HL-60 (cell line): ENCODE measurements around the gene MST1.

Experiments used
- DNase-seq, 2 experiments: peaks; one replicate each; pipeline ENCODE4 v3.0.0-alpha.2; 2010 to 2020; ENCODE audit warnings: low read depth in 1 of 2, low spot score in 1 of 2
- H3K27ac ChIP-seq: fragments of 250-450 bp; sonication (Bioruptor Pico); replicated peaks from 2 replicates; pipeline ENCODE4 v1.5.1; 2020; ENCODE audit warnings: mild to moderate bottlenecking, moderate library complexity
- H3K27me3 ChIP-seq: fragments of 250-450 bp; sonication (Bioruptor Pico); 2 replicates; pipeline ENCODE4 v1.5.1; 2021; ENCODE audit warnings: mild to moderate bottlenecking, moderate library complexity; ENCODE audit not compliant: insufficient read depth, poor library complexity, severe bottlenecking
- H3K4me3 ChIP-seq: replicated peaks from 2 replicates; pipeline ENCODE4 v1.5.1; 2011; ENCODE audit warnings: mild to moderate bottlenecking, control low read depth, low read length; ENCODE audit not compliant: insufficient read depth
- CTCF ChIP-seq: IDR thresholded peaks from one replicate; pipeline ENCODE4 v1.5.1; 2011; ENCODE audit warnings: low read length, control low read depth, inconsistent platforms; ENCODE audit not compliant: insufficient read depth
- GABPA ChIP-seq: IDR thresholded peaks from 2 replicates; pipeline ENCODE4 v1.6.1; 2012; ENCODE audit warnings: low read depth
- POLR2AphosphoS5 ChIP-seq: IDR thresholded peaks from 2 replicates; pipeline ENCODE4 v1.6.1; 2012; ENCODE audit warnings: low read depth
- SPI1 ChIP-seq: IDR thresholded peaks from 2 replicates; pipeline ENCODE4 v1.6.1; 2012; ENCODE audit warnings: low read depth, mild to moderate bottlenecking, borderline replicate concordance
- TF ChIP-seq, protein P1 (sequence below): IDR thresholded peaks from 2 replicates; pipeline ENCODE4 v1.6.1; 2012; ENCODE audit warnings: low read depth; ENCODE audit not compliant: insufficient replicate concordance

The MST1 gene

GRCh38 chr3:49733551-49733950, 44.3 kb upstream of the MST1 start:
- TF ChIP-seq, protein P1, sequence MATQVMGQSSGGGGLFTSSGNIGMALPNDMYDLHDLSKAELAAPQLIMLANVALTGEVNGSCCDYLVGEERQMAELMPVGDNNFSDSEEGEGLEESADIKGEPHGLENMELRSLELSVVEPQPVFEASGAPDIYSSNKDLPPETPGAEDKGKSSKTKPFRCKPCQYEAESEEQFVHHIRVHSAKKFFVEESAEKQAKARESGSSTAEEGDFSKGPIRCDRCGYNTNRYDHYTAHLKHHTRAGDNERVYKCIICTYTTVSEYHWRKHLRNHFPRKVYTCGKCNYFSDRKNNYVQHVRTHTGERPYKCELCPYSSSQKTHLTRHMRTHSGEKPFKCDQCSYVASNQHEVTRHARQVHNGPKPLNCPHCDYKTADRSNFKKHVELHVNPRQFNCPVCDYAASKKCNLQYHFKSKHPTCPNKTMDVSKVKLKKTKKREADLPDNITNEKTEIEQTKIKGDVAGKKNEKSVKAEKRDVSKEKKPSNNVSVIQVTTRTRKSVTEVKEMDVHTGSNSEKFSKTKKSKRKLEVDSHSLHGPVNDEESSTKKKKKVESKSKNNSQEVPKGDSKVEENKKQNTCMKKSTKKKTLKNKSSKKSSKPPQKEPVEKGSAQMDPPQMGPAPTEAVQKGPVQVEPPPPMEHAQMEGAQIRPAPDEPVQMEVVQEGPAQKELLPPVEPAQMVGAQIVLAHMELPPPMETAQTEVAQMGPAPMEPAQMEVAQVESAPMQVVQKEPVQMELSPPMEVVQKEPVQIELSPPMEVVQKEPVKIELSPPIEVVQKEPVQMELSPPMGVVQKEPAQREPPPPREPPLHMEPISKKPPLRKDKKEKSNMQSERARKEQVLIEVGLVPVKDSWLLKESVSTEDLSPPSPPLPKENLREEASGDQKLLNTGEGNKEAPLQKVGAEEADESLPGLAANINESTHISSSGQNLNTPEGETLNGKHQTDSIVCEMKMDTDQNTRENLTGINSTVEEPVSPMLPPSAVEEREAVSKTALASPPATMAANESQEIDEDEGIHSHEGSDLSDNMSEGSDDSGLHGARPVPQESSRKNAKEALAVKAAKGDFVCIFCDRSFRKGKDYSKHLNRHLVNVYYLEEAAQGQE: no peak
- TF ChIP-seq CTCF (no peak), POLR2AphosphoS5 (no peak), SPI1 (no peak), GABPA (no peak)
- Histone ChIP-seq H3K27ac (no peak overlapping the region), H3K4me3 (no peak overlapping the region), H3K27me3 (no peaks in the 10 kb centered on the region)
- peak in 1 of 2 experiments; percentile 29 for DNase-seq

DNA sequence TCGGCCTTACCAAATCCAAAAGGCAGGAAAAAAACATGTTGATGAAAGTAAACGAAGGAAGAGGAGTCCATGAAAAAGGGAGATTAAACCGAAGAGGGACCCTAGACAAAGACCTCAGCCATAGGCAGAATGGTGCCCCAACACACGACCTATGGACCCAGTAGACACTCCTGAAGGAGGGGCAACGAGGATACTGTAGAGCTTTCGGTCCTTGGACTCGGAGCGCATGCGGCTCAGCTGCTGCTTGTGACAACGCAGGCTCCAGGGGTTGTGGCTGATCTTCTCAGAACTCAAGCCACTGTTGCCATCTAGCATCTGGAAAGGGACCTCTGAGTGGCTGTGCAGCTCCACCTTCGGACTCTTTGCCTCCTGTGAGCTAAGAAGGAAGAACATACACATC, 43.3 kb upstream of the MST1 start:
- no peak for DNase-seq
- no peaks in the 10 kb centered on the region for H3K27me3 ChIP-seq
- H3K4me3 ChIP-seq: no peak overlapping the region
- H3K27ac ChIP-seq: no peak overlapping the region
- no peak for TF ChIP-seq CTCF
- TF ChIP-seq, protein P1: no peak
- no peak for TF ChIP-seq POLR2AphosphoS5

GRCh38 chr3:49729966-49730609, 40.8 kb upstream of the MST1 start:
- Histone ChIP-seq H3K27me3 (no peaks in the 10 kb centered on the region), H3K4me3 (no peak overlapping the region), H3K27ac (no peak overlapping the region)
- DNase-seq: no peak
- TF ChIP-seq POLR2AphosphoS5 (no peak), SPI1 (no peak), GABPA (no peak), CTCF (no peak)
- TF ChIP-seq, protein P1: no peak
